Smooth muscle cell of bladder (primary cell): ENCODE measurements around the gene GTF2H2. TPM values are rescaled to one million over a fixed set of nuclear protein-coding genes. Genes with fewer than 3 reads are reported as not detected.

ENCODE experiments used
- total RNA-seq: library from RNA; depleted of rRNA; stranded (reverse); fragments of >200 nt; gene quantifications from 2 replicates; pipeline ENCODE4 v1.2.3, GENCODE V29; 2014

Gene GTF2H2
- 11.0 and 24.3 TPM in 2 replicates for total RNA-seq

DNA sequence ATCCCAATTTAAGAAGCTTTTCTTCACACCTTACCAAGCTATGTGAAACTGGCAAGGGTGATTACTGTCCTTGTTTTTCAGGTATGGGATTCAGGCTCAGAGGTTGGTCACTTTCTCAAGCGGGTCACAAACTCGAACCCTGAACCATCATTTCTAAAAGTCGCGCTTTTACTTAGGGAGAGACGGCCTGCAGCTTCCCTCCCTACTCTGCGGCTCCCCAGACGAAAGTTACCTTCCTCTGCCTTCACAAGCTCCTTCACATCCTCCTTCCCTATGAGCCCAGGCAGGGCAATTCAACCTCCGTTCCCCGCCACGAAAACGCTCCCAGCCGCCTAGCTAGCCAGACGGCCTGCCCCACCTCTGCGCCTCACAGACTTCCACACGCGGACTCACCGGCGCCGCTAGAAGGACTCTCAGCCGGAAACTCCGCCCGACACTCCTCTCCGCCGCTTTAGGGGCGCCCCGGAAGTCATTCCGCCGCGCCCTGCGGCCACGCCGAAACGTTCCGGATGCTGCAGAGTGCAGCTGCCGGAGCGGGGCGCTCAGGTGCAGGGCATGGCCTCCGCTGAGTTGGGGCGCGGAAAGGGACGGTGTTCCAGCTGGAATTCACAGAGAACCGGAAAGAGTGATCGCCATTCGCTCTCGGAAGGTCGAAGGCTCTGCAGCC lies at the start of gene GTF2H2:
TSS of gene GTF2H2 (minus strand) at position 415 of the 667 bp plus-strand sequence. CDS start 4,913 bp downstream, outside the sequence.

DNA sequence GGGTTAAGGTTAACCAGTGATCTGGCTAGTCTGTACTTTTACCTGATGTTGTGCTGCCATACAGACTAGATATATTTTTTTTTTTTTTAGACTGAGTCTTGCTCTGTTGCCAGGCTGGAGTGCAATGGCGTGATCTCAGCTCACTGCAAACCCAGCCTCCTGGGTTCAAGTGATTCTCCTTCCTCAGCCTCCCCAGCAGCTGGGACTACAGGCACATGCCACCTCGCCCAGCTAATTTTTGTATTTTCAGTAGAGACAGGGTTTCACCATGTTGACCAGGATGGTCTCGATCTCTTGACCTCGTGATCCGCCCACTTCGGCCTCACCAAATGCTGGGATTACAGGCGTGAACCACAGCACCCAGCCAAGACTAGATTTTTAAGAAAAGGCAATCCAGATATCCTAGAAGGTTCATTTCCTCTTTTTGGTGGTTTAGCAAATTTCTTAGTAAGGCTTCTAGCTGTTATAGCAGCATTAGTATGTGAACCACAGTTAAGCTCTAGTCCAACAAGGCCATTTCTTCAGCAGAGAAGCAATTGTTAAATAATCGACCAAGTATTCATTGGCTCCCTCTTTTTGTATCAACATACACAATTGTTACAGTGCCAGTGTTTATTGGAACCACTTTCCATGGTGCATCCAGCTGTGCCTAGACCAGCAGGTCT lies 42.1 kb downstream of the GTF2H2 start, which contains the start of gene NAIP:
TSS of gene NAIP (minus strand) at position 51 of the 665 bp plus-strand sequence. CDS start 12,424 bp downstream, outside the sequence.

Other genes starting within 250 kb of the GTF2H2 start
- 2.4 and 4.5 TPM in 2 replicates for gene SERF1A, start 167.0 kb downstream of the GTF2H2 start, total RNA-seq
- 10.1 and 26.7 TPM in 2 replicates for gene SMN1, start 142.6 kb downstream of the GTF2H2 start, total RNA-seq
- gene NAIP, start 42.3 kb downstream of the GTF2H2 start, total RNA-seq, result 1.7 and 2.0 TPM in 2 replicates